ENCODE results near the gene RABL2B.
"Not testable (repeated sequence)": the region's sequence is repeated elsewhere in the genome, so short reads cannot be mapped to it uniquely, and the experiment has no call there.

Gene RABL2B

DNA sequence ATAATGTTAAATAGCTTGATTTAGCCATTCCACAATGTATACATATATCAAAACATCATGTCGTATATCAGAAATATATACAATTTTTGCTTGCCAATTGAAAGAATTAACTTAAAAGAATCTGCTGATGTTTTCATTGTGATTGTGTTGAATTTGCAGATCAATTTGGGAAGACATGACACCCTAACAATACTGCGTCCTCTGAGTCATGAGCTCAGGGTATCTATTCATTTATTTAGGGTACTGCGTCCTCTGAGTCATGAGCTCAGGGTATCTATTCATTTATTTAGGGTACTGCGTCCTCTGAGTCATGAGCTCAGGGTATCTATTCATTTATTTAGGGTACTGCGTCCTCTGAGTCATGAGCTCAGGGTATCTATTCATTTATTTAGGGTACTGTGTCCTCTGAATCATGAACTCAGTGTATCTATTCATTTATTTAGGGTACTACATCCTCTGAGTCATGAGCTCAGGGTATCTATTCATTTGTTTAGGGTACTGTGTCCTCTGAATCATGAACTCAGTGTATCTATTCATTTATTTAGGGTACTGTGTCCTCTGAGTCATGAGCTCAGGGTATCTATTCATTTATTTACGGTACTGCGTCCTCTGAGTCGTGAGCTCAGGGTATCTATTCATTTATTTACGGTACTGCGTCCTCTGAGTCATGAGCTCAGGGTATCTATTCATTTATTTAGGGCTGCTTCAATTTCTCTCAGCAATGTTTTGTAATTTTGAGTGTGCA lies 23.7 kb downstream of the RABL2B start:
- TF ChIP-seq SP7 (tag by site-specific recombination; IDR thresholded peaks at IDR 0.05) (peak; percentile 41; the same call in 1 of the 2 replicates), ZBTB48 (tag by site-specific recombination; IDR thresholded peaks at IDR 0.05) (0 out of 2 replicates have a peak, but pooled peaks have one; percentile 47), ZNF629 (tag by site-specific recombination; IDR thresholded peaks at IDR 0.05) (0 out of 2 replicates have a peak, but pooled peaks have one; percentile 39), ZNF335 (tag by site-specific recombination; conservative IDR thresholded peaks at IDR 0.05) (0 out of 2 replicates have a peak, but pooled peaks have one; percentile 19)
- TF ChIP-seq, protein P1, sequence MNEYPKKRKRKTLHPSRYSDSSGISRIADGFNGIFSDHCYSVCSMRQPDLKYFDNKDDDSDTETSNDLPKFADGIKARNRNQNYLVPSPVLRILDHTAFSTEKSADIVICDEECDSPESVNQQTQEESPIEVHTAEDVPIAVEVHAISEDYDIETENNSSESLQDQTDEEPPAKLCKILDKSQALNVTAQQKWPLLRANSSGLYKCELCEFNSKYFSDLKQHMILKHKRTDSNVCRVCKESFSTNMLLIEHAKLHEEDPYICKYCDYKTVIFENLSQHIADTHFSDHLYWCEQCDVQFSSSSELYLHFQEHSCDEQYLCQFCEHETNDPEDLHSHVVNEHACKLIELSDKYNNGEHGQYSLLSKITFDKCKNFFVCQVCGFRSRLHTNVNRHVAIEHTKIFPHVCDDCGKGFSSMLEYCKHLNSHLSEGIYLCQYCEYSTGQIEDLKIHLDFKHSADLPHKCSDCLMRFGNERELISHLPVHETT (tag by site-specific recombination; IDR thresholded peaks at IDR 0.05), result 0 out of 2 replicates have a peak, but pooled peaks have one; percentile 13
- H3K9me3 ChIP-seq (ENCODE audit: control insufficient read depth, insufficient read depth, low read depth, low read length); POLR2A ChIA-PET; H3K4me3 ChIP-seq (ENCODE audit: low read depth, low read length); H3K36me3 ChIP-seq (ENCODE audit: control insufficient read depth in 2 of 2, insufficient read depth in 1 of 2, low read length in 2 of 2); H3K27ac ChIP-seq (ENCODE audit: extremely low read depth, low read depth, low read length); H3K4me1 ChIP-seq (ENCODE audit: control insufficient read depth, insufficient read depth, low read length): not testable (repeated sequence)
- CTCF ChIA-PET, result interaction anchor here (1.3 to 2.9 kb wide), 2 partner anchors 15 kb away, joined by 7 to 15 read pairs; no protein-coding TSS in a partner anchor

DNA sequence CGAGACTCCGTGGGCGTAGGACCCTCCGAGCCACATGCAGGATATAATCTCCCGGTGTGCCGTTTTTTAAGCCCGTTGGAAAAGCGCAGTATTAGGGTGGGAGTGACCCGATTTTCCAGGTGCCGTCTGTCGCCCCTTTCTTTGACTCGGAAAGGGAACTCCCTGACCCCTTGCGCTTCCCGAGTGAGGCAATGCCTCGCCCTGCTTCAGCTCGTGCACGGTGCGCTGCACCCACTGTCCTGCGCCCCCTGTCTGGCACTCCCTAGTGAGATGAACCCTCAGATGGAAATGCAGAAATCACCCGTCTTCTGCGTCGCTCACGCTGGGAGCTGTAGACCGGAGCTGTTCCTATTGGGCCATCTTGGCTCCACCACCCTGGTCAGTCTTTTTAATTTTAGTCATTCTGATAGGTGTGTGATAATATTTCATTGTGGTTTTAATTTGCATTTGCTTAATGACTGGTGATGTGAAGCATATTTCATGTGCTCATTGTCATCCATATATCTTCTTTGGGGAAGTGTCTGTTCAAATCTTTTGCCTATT lies 26.4 kb downstream of the RABL2B start:
- peak overlapping the region; percentile 70 for H3K27ac ChIP-seq (ENCODE audit: extremely low read depth, low read depth, low read length)
- POLR2A ChIA-PET; H3K4me1 ChIP-seq (ENCODE audit: control insufficient read depth, insufficient read depth, low read length); H3K9me3 ChIP-seq (ENCODE audit: control insufficient read depth, insufficient read depth, low read depth, low read length); H3K36me3 ChIP-seq (ENCODE audit: control insufficient read depth in 2 of 2, insufficient read depth in 1 of 2, low read length in 2 of 2): not testable (repeated sequence)
- CTCF ChIA-PET, result interaction anchor here (0.8 to 2.9 kb wide), 4 partner anchors 18 to 26 kb away, joined by 3 to 15 read pairs (median 3); partner anchors contain the start of genes ACR and RABL2B
- peak overlapping the region; percentile 60 for H3K4me3 ChIP-seq (ENCODE audit: low read depth, low read length)
- TF ChIP-seq ZNF600 (tag by site-specific recombination; IDR thresholded peaks at IDR 0.05) (peak; percentile 87), ZIC2 (tag by site-specific recombination; IDR thresholded peaks at IDR 0.05) (peak; percentile 45), KLF9 (tag by site-specific recombination; IDR thresholded peaks at IDR 0.05; ENCODE audit: low read depth) (peak; percentile 51), ZFP3 (tag by site-specific recombination; IDR thresholded peaks at IDR 0.05; ENCODE audit: low read depth) (peak; percentile 54; the same call in 1 of the 2 replicates), GLIS1 (tag by site-specific recombination; IDR thresholded peaks at IDR 0.05) (peak; percentile 45), PRDM1 (tag by site-specific recombination; IDR thresholded peaks at IDR 0.05) (peak; percentile 89), ZNF501 (tag by site-specific recombination; IDR thresholded peaks at IDR 0.05) (peak; percentile 60; the same call in 1 of the 2 replicates), GLIS2 (tag by site-specific recombination; IDR thresholded peaks at IDR 0.05) (peak; percentile 63), ZNF324 (tag by site-specific recombination; IDR thresholded peaks at IDR 0.05) (peak; percentile 62; the same call in 1 of the 2 replicates), WT1 (tag by site-specific recombination; IDR thresholded peaks at IDR 0.05) (peak; percentile 70; the same call in 1 of the 2 replicates), ZFP69B (tag by site-specific recombination; IDR thresholded peaks at IDR 0.05) (peak; percentile 70; the same call in 1 of the 2 replicates)
- TF ChIP-seq, protein P2, sequence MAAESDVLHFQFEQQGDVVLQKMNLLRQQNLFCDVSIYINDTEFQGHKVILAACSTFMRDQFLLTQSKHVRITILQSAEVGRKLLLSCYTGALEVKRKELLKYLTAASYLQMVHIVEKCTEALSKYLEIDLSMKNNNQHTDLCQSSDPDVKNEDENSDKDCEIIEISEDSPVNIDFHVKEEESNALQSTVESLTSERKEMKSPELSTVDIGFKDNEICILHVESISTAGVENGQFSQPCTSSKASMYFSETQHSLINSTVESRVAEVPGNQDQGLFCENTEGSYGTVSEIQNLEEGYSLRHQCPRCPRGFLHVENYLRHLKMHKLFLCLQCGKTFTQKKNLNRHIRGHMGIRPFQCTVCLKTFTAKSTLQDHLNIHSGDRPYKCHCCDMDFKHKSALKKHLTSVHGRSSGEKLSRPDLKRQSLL (tag by site-specific recombination; IDR thresholded peaks at IDR 0.05), result peak; percentile 71; the same call in 1 of the 2 replicates
- TF ChIP-seq, protein P3, sequence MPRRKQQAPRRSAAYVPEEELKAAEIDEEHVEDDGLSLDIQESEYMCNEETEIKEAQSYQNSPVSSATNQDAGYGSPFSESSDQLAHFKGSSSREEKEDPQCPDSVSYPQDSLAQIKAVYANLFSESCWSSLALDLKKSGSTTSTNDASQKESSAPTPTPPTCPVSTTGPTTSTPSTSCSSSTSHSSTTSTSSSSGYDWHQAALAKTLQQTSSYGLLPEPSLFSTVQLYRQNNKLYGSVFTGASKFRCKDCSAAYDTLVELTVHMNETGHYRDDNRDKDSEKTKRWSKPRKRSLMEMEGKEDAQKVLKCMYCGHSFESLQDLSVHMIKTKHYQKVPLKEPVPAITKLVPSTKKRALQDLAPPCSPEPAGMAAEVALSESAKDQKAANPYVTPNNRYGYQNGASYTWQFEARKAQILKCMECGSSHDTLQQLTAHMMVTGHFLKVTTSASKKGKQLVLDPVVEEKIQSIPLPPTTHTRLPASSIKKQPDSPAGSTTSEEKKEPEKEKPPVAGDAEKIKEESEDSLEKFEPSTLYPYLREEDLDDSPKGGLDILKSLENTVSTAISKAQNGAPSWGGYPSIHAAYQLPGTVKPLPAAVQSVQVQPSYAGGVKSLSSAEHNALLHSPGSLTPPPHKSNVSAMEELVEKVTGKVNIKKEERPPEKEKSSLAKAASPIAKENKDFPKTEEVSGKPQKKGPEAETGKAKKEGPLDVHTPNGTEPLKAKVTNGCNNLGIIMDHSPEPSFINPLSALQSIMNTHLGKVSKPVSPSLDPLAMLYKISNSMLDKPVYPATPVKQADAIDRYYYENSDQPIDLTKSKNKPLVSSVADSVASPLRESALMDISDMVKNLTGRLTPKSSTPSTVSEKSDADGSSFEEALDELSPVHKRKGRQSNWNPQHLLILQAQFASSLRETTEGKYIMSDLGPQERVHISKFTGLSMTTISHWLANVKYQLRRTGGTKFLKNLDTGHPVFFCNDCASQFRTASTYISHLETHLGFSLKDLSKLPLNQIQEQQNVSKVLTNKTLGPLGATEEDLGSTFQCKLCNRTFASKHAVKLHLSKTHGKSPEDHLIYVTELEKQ (tag by site-specific recombination; IDR thresholded peaks at IDR 0.05; ENCODE audit: borderline replicate concordance), result 0 out of 2 replicates have a peak, but pooled peaks have one; percentile 25
- TF ChIP-seq, protein P4, sequence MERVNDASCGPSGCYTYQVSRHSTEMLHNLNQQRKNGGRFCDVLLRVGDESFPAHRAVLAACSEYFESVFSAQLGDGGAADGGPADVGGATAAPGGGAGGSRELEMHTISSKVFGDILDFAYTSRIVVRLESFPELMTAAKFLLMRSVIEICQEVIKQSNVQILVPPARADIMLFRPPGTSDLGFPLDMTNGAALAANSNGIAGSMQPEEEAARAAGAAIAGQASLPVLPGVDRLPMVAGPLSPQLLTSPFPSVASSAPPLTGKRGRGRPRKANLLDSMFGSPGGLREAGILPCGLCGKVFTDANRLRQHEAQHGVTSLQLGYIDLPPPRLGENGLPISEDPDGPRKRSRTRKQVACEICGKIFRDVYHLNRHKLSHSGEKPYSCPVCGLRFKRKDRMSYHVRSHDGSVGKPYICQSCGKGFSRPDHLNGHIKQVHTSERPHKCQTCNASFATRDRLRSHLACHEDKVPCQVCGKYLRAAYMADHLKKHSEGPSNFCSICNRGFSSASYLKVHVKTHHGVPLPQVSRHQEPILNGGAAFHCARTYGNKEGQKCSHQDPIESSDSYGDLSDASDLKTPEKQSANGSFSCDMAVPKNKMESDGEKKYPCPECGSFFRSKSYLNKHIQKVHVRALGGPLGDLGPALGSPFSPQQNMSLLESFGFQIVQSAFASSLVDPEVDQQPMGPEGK (tag by site-specific recombination; IDR thresholded peaks at IDR 0.05), result peak; percentile 85
- TF ChIP-seq, protein P5, sequence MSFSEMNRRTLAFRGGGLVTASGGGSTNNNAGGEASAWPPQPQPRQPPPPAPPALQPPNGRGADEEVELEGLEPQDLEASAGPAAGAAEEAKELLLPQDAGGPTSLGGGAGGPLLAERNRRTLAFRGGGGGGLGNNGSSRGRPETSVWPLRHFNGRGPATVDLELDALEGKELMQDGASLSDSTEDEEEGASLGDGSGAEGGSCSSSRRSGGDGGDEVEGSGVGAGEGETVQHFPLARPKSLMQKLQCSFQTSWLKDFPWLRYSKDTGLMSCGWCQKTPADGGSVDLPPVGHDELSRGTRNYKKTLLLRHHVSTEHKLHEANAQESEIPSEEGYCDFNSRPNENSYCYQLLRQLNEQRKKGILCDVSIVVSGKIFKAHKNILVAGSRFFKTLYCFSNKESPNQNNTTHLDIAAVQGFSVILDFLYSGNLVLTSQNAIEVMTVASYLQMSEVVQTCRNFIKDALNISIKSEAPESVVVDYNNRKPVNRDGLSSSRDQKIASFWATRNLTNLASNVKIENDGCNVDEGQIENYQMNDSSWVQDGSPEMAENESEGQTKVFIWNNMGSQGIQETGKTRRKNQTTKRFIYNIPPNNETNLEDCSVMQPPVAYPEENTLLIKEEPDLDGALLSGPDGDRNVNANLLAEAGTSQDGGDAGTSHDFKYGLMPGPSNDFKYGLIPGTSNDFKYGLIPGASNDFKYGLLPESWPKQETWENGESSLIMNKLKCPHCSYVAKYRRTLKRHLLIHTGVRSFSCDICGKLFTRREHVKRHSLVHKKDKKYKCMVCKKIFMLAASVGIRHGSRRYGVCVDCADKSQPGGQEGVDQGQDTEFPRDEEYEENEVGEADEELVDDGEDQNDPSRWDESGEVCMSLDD (tag by site-specific recombination; IDR thresholded peaks at IDR 0.05), result peak; percentile 75; the same call in 1 of the 2 replicates
- TF ChIP-seq, protein P1 (tag by site-specific recombination; IDR thresholded peaks at IDR 0.05), result peak; percentile 52
